ENCODE data around the gene METTL21A. TPM values are rescaled to one million over a fixed set of nuclear protein-coding genes. Genes with fewer than 3 reads are reported as not detected.

METTL21A gene
- total and polyA plus RNA-seq, 4 donors: 6.6 to 15.4 (median 8.9) TPM

GRCh38 chr2:207594264-207594663 is 30.9 kb downstream of the METTL21A start:
- Histone ChIP-seq H3K27ac (ENCODE audit: low read depth in 1 of 2, low read length in 2 of 2) (no peak overlapping the region), H3K9me3 (ENCODE audit: control insufficient read depth, low read length) (no peaks in the 10 kb centered on the region), H3K4me3 (ENCODE audit: low read length in 2 of 2) (no peak overlapping the region), H3K36me3 (ENCODE audit: control insufficient read depth in 1 of 2, insufficient read depth in 2 of 2, low read length in 1 of 2) (peaks cover 0 to 4% of the 10 kb centered on the region in 2 donors), H3K4me1 (ENCODE audit: control insufficient read depth in 1 of 2, insufficient read depth in 2 of 2, low read length in 2 of 2) (no peaks in the 10 kb centered on the region), H3K27me3 (ENCODE audit: control insufficient read depth in 1 of 2, insufficient read depth in 2 of 2, low read length in 1 of 2) (no peaks in the 10 kb centered on the region)
- 84 to 91% methylated on average over 3 of the region's 3 CpGs for WGBS, 2 donors
- intact Hi-C loops (cut with DNase I): no loop called here
- DNase-seq (no peak), ATAC-seq (ENCODE audit: low FRiP score) (no peak)

- Histone ChIP-seq H3K36me3 (ENCODE audit: control insufficient read depth in 1 of 2, insufficient read depth in 2 of 2, low read length in 1 of 2) (peaks cover 0 to 4% of the 10 kb centered on the region in 2 donors), H3K4me3 (ENCODE audit: low read length in 2 of 2) (no peak overlapping the region), H3K4me1 (ENCODE audit: control insufficient read depth in 1 of 2, insufficient read depth in 2 of 2, low read length in 2 of 2) (no peaks in the 10 kb centered on the region), H3K27ac (ENCODE audit: low read depth in 1 of 2, low read length in 2 of 2) (no peak overlapping the region), H3K9me3 (ENCODE audit: control insufficient read depth, low read length) (no peaks in the 10 kb centered on the region), H3K27me3 (ENCODE audit: control insufficient read depth in 1 of 2, insufficient read depth in 2 of 2, low read length in 1 of 2) (no peaks in the 10 kb centered on the region)
- ATAC-seq (ENCODE audit: low FRiP score) (no peak), DNase-seq (no peak)
- intact Hi-C loops (cut with DNase I): no loop called here
These were observed 31.9 kb downstream of the METTL21A start for GRCh38 chr2:207593277-207593676.

- Histone ChIP-seq H3K4me3 (ENCODE audit: low read length in 2 of 2) (no peak overlapping the region), H3K9me3 (ENCODE audit: control insufficient read depth, low read length) (no peaks in the 10 kb centered on the region), H3K4me1 (ENCODE audit: control insufficient read depth in 1 of 2, insufficient read depth in 2 of 2, low read length in 2 of 2) (no peaks in the 10 kb centered on the region), H3K27ac (ENCODE audit: low read depth in 1 of 2, low read length in 2 of 2) (no peak overlapping the region), H3K36me3 (ENCODE audit: control insufficient read depth in 1 of 2, insufficient read depth in 2 of 2, low read length in 1 of 2) (peaks cover 3% of the 10 kb centered on the region in 2 donors), H3K27me3 (ENCODE audit: control insufficient read depth in 1 of 2, insufficient read depth in 2 of 2, low read length in 1 of 2) (no peaks in the 10 kb centered on the region)
- intact Hi-C loops (cut with DNase I): no loop called here
- DNase-seq: no peak
- ATAC-seq (ENCODE audit: low FRiP score): no peak
These were observed 36.1 kb downstream of the METTL21A start for GRCh38 chr2:207589143-207589542.

DNA sequence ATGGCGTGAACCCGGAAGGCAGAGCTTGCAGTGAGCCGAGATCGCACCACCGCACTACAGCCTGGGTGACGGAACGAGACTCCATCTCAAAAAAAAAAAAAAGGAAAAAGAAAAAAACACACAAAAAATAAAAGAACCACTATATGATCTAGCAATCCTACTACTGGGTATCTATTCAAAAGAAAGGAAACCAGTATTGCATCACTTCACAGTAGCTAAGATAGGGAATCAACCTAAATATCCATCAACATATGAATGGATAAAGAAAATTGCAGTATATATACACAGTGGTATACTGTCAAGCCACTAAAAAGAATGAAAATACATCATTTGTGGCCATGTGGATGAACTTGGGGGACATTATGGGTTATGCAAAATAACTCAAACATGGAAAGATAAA is 37.9 kb downstream of the METTL21A start:
- H3K36me3 ChIP-seq (ENCODE audit: control insufficient read depth in 1 of 2, insufficient read depth in 2 of 2, low read length in 1 of 2): peaks cover 3% of the 10 kb centered on the region in 2 donors
- intact Hi-C loops (cut with DNase I): no loop called here
- 98 to 99% methylated on average over 7 of the region's 7 CpGs for WGBS, 2 donors

DNA sequence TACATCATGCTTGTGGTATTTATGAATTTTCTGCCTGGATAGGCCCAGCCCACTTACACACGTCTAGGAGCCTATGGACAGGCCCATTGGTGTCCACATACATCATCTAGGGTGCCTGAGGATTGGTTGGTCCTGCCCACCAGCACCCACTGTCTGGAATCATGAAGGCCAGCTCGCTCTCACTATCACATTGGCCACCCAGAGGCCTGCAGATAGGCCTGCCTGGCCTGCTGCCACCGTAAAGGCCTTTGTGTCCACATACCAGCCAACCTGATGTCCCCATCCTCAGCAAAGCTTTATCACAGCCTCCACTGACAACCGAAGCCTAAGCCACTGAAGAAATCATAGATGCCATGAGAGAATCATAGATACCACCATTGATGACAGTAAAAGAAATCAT is 40.2 kb downstream of the METTL21A start:
- ATAC-seq (ENCODE audit: low FRiP score): no peak
- no peak overlapping the region for H3K27ac ChIP-seq (ENCODE audit: low read depth in 1 of 2, low read length in 2 of 2)
- WGBS, 2 donors: 92 to 94% methylated on average over 4 of the region's 4 CpGs

More for the DNA sequence above, 37.9 kb downstream of the METTL21A start:
- DNase-seq (no peak), ATAC-seq (ENCODE audit: low FRiP score) (no peak)
- H3K4me1 ChIP-seq (ENCODE audit: control insufficient read depth in 1 of 2, insufficient read depth in 2 of 2, low read length in 2 of 2): no peaks in the 10 kb centered on the region
- H3K4me3 ChIP-seq (ENCODE audit: low read length in 2 of 2): no peak overlapping the region
- H3K27ac ChIP-seq (ENCODE audit: low read depth in 1 of 2, low read length in 2 of 2): no peak overlapping the region
- no peaks in the 10 kb centered on the region for H3K27me3 ChIP-seq (ENCODE audit: control insufficient read depth in 1 of 2, insufficient read depth in 2 of 2, low read length in 1 of 2)
- no peaks in the 10 kb centered on the region for H3K9me3 ChIP-seq (ENCODE audit: control insufficient read depth, low read length)

DNA sequence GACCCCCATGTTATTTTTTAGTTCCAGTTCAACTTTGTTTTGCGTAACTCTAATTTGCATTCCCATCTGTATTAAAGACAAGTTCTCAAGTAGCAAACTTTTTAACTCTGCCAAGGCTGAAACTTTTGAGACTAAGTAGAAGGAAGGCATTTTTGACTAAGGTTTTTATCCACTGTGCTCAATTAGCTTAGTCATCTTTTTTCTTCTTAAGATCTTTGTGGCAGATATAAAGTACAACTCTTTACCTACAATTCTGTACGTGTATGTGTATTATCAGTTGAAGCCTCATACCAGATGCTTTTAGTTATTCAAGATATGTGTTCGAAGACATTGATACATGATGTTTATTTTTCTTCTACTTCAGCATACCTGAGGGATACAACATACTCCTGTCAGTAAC is 53.8 kb downstream of the METTL21A start:
- Histone ChIP-seq H3K4me1 (ENCODE audit: control insufficient read depth in 1 of 2, insufficient read depth in 2 of 2, low read length in 2 of 2) (no peaks in the 10 kb centered on the region), H3K4me3 (ENCODE audit: low read length in 2 of 2) (no peak overlapping the region), H3K27me3 (ENCODE audit: control insufficient read depth in 1 of 2, insufficient read depth in 2 of 2, low read length in 1 of 2) (no peaks in the 10 kb centered on the region), H3K27ac (ENCODE audit: low read depth in 1 of 2, low read length in 2 of 2) (no peak overlapping the region), H3K36me3 (ENCODE audit: control insufficient read depth in 1 of 2, insufficient read depth in 2 of 2, low read length in 1 of 2) (peaks cover 0 to 4% of the 10 kb centered on the region in 2 donors), H3K9me3 (ENCODE audit: control insufficient read depth, low read length) (no peaks in the 10 kb centered on the region)
- WGBS, 2 donors: 86 to 87% methylated on average over 3 of the region's 3 CpGs
- ATAC-seq (ENCODE audit: low FRiP score): no peak
- DNase-seq: no peak
- intact Hi-C loops (cut with DNase I): no loop called here

More for the DNA sequence above, 40.2 kb downstream of the METTL21A start:
- H3K4me3 ChIP-seq (ENCODE audit: low read length in 2 of 2): no peak overlapping the region
- H3K36me3 ChIP-seq (ENCODE audit: control insufficient read depth in 1 of 2, insufficient read depth in 2 of 2, low read length in 1 of 2): peaks cover 3% of the 10 kb centered on the region in 2 donors
- no peaks in the 10 kb centered on the region for H3K4me1 ChIP-seq (ENCODE audit: control insufficient read depth in 1 of 2, insufficient read depth in 2 of 2, low read length in 2 of 2)
- intact Hi-C loops (cut with DNase I): no loop called here
- no peaks in the 10 kb centered on the region for H3K27me3 ChIP-seq (ENCODE audit: control insufficient read depth in 1 of 2, insufficient read depth in 2 of 2, low read length in 1 of 2)
- H3K9me3 ChIP-seq (ENCODE audit: control insufficient read depth, low read length): no peaks in the 10 kb centered on the region
- no peak for DNase-seq

DNA sequence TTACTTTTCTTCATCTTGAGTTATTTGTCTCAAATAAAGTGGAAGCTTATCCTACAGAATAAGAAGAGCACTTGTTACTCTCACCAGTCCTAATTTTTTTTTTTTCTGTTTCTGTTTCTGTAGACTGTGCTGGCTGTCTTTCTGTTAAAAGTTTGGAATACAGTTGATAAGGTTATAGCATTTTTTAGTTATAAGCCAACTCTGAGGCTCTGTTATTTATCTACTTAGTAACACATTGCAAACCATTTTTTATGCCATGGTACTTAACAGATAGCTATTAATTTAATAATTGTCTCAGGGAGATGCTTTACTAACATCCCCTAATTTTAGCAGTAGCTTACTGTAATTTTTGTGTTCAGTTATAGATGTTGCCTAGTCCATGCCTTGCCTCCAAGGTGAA is 57.5 kb downstream of the METTL21A start:
- intact Hi-C loops (cut with DNase I): no loop called here
- Histone ChIP-seq H3K27me3 (ENCODE audit: control insufficient read depth in 1 of 2, insufficient read depth in 2 of 2, low read length in 1 of 2) (no peaks in the 10 kb centered on the region), H3K36me3 (ENCODE audit: control insufficient read depth in 1 of 2, insufficient read depth in 2 of 2, low read length in 1 of 2) (peaks cover 0 to 2% of the 10 kb centered on the region in 2 donors), H3K27ac (ENCODE audit: low read depth in 1 of 2, low read length in 2 of 2) (no peak overlapping the region), H3K4me3 (ENCODE audit: low read length in 2 of 2) (no peak overlapping the region), H3K4me1 (ENCODE audit: control insufficient read depth in 1 of 2, insufficient read depth in 2 of 2, low read length in 2 of 2) (no peaks in the 10 kb centered on the region), H3K9me3 (ENCODE audit: control insufficient read depth, low read length) (no peaks in the 10 kb centered on the region)
- DNase-seq: no peak
- no peak for ATAC-seq (ENCODE audit: low FRiP score)

- Histone ChIP-seq H3K9me3 (ENCODE audit: control insufficient read depth, low read length) (no peaks in the 10 kb centered on the region), H3K27me3 (ENCODE audit: control insufficient read depth in 1 of 2, insufficient read depth in 2 of 2, low read length in 1 of 2) (no peaks in the 10 kb centered on the region), H3K27ac (ENCODE audit: low read depth in 1 of 2, low read length in 2 of 2) (no peak overlapping the region), H3K4me3 (ENCODE audit: low read length in 2 of 2) (no peak overlapping the region), H3K36me3 (ENCODE audit: control insufficient read depth in 1 of 2, insufficient read depth in 2 of 2, low read length in 1 of 2) (peaks cover 0 to 2% of the 10 kb centered on the region in 2 donors), H3K4me1 (ENCODE audit: control insufficient read depth in 1 of 2, insufficient read depth in 2 of 2, low read length in 2 of 2) (peaks cover 0 to 1% of the 10 kb centered on the region in 2 donors)
- 52 to 53% methylated on average over 7 of the region's 7 CpGs for WGBS, 2 donors
- ATAC-seq (ENCODE audit: low FRiP score): no peak
- intact Hi-C loops (cut with DNase I): no loop called here
- no peak for DNase-seq
These were observed 59.3 kb downstream of the METTL21A start for GRCh38 chr2:207565736-207566500.

Measured in aorta (tissue), 5 donors.